Smooth muscle cell (in vitro differentiated cells): ENCODE results near the gene ZFYVE1. TPM values are rescaled to one million over a fixed set of nuclear protein-coding genes. Genes with fewer than 3 reads are reported as not detected.

Experiments used
- DNase-seq: peaks from one replicate; lab custom pipeline; 2025; ENCODE audit not compliant: unreplicated experiment; lab: John Stamatoyannopoulos, UW
- H2AFZ ChIP-seq: fragments of 200-600 bp; sonication (generic); 2 replicates; pipeline ENCODE4 v1.6.0; 2016; ENCODE audit warnings: antibody characterized with exemption, low read depth, mild to moderate bottlenecking
- H3F3A ChIP-seq: fragments of 200-600 bp; sonication (generic); 2 replicates; pipeline ENCODE4 v1.6.0; 2017; ENCODE audit warnings: antibody characterized with exemption, low read depth
- H3K27ac ChIP-seq: fragments of 200-600 bp; sonication (generic); 2 replicates; pipeline ENCODE4 v1.5.1; 2016; ENCODE audit warnings: low read depth, mild to moderate bottlenecking
- H3K27me3 ChIP-seq: fragments of 200-600 bp; sonication (generic); 2 replicates; pipeline ENCODE4 v1.6.1; 2016; ENCODE audit warnings: low read depth, mild to moderate bottlenecking
- H3K36me3 ChIP-seq: fragments of 200-600 bp; sonication (generic); 2 replicates; pipeline ENCODE4 v1.5.1; 2016; ENCODE audit warnings: low read depth
- H3K4me1 ChIP-seq: fragments of 200-600 bp; sonication (generic); 2 replicates; pipeline ENCODE4 v1.5.1; 2016; ENCODE audit warnings: low read depth
- H3K4me2 ChIP-seq: fragments of 200-600 bp; sonication (generic); 2 replicates; pipeline ENCODE4 v1.6.0; 2016; ENCODE audit warnings: mild to moderate bottlenecking
- H3K4me3 ChIP-seq: fragments of 200-600 bp; sonication (generic); 2 replicates; pipeline ENCODE4 v1.5.1; 2016; ENCODE audit warnings: mild to moderate bottlenecking
- H3K79me2 ChIP-seq: fragments of 200-600 bp; sonication (generic); 2 replicates; pipeline ENCODE4 v1.6.0; 2016; ENCODE audit warnings: low read depth, mild to moderate bottlenecking
- H3K9ac ChIP-seq: fragments of 200-600 bp; sonication (generic); 2 replicates; pipeline ENCODE4 v1.6.0; 2016; ENCODE audit warnings: low read depth
- H3K9me3 ChIP-seq: fragments of 200-600 bp; sonication (generic); replicated peaks from 2 replicates; pipeline ENCODE4 v1.5.1; 2016; ENCODE audit warnings: low read depth
- H4K20me1 ChIP-seq: fragments of 200-600 bp; sonication (generic); 2 replicates; pipeline ENCODE4 v1.6.0; 2016; ENCODE audit warnings: low read depth
- WGBS: methylation state at CpG from one replicate; pipeline ENCODE4 v1.1.7; 2016; ENCODE audit warnings: low lambda C conversion rate; 5-methylcytosine and 5-hydroxymethylcytosine counted together
- polyA plus RNA-seq: library from polyadenylated mRNA; unstranded; fragments of >200 nt; fragmentation: Nextera tagmentation; extraction: Ambion mirVana; gene quantifications from 2 replicates; pipeline ENCODE4 v1.2.1, GENCODE V29; 2016
- total RNA-seq: library from RNA; depleted of rRNA; stranded (reverse); fragments of >200 nt; gene quantifications from 2 replicates; pipeline ENCODE4 v1.2.3, GENCODE V29; 2014
- TF ChIP-seq, protein P1 (sequence below): fragments of 200-600 bp; sonication (generic); IDR thresholded peaks from 2 replicates; pipeline ENCODE4 v1.5.1; 2017; ENCODE audit warnings: borderline replicate concordance, mild to moderate bottlenecking, antibody characterized with exemption; ENCODE audit not compliant: insufficient read depth, poor library complexity, severe bottlenecking

The ZFYVE1 gene
- total and polyA plus RNA-seq, 2 experiments from 2014 or later: 19.0 to 20.1 TPM

DNA sequence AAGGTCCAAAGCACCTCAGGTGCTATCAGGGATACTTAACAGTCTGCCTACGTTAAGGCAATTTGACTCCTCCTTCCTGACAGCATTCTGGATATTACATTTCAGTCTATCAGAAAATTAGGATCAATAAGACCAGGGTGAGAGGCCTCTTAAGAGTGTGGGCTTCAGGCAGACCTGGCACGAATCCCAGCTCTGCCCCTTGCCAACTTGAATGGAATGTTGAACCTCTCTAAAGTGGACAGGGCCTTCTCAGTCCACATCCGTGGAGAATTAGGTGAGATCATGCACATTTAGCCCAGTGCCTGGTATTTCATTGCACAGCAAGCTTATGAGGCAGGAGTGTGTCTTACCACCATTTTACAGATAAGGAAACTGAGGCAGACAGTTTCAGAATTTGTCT, 74.7 kb downstream of the ZFYVE1 start:
- Histone ChIP-seq H3K27me3 (no peaks in the 10 kb centered on the region), H3K9ac (no peak overlapping the region), H3K79me2 (no peaks in the 10 kb centered on the region), H3K4me1 (no peaks in the 10 kb centered on the region), H3K36me3 (no peaks in the 10 kb centered on the region), H4K20me1 (no peaks in the 10 kb centered on the region), H3K4me3 (no peak overlapping the region), H3K27ac (no peak overlapping the region), H2AFZ (no peak overlapping the region), H3F3A (no peaks in the 10 kb centered on the region), H3K4me2 (no peak overlapping the region), H3K9me3 (no peaks in the 10 kb centered on the region)
- 96% methylated on average over 3 of the region's 3 CpGs for WGBS
- DNase-seq: no peak
- TF ChIP-seq, protein P1, sequence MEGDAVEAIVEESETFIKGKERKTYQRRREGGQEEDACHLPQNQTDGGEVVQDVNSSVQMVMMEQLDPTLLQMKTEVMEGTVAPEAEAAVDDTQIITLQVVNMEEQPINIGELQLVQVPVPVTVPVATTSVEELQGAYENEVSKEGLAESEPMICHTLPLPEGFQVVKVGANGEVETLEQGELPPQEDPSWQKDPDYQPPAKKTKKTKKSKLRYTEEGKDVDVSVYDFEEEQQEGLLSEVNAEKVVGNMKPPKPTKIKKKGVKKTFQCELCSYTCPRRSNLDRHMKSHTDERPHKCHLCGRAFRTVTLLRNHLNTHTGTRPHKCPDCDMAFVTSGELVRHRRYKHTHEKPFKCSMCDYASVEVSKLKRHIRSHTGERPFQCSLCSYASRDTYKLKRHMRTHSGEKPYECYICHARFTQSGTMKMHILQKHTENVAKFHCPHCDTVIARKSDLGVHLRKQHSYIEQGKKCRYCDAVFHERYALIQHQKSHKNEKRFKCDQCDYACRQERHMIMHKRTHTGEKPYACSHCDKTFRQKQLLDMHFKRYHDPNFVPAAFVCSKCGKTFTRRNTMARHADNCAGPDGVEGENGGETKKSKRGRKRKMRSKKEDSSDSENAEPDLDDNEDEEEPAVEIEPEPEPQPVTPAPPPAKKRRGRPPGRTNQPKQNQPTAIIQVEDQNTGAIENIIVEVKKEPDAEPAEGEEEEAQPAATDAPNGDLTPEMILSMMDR: no peak

DNA sequence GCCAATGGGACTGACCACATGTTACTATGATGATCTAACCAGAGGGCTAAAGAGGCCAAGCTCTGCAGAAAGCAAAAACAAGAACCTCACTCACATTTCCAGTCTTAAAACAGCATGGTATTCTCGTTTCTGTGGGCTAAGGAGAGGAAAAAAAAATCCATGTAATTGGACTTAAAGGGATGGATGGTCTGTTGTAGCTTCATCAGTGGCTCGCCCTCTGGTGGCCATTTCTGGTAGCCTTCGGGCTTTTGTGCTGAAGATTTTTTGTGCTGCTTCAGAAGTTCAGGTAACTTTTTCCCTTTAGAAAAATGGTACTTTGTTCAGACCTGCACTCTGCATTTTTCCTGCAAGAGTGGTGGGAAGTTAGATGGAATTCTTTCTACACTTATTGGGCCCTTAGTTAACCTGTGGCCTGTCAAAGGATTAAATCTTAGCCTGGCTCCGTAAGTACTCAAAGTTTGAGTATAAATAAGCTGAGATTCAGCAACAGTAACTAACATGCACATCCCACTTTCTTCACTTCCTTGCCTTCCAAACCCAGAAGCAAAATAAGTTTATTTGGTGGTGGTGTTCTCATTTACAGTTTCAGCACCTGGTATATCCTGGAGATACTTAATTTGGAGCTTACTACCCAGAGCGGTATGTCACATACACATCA, 78.3 kb downstream of the ZFYVE1 start:
- Histone ChIP-seq H3F3A (no peaks in the 10 kb centered on the region), H3K4me1 (no peaks in the 10 kb centered on the region), H3K9me3 (no peaks in the 10 kb centered on the region), H4K20me1 (no peaks in the 10 kb centered on the region), H3K4me3 (no peak overlapping the region), H2AFZ (no peak overlapping the region), H3K79me2 (no peaks in the 10 kb centered on the region), H3K27ac (no peak overlapping the region), H3K4me2 (no peak overlapping the region), H3K9ac (no peak overlapping the region), H3K27me3 (no peaks in the 10 kb centered on the region), H3K36me3 (no peaks in the 10 kb centered on the region)
- peak; percentile 7 for DNase-seq
- 44% methylated on average over 5 of the region's 5 CpGs for WGBS
- TF ChIP-seq, protein P1: peak; percentile 90

DNA sequence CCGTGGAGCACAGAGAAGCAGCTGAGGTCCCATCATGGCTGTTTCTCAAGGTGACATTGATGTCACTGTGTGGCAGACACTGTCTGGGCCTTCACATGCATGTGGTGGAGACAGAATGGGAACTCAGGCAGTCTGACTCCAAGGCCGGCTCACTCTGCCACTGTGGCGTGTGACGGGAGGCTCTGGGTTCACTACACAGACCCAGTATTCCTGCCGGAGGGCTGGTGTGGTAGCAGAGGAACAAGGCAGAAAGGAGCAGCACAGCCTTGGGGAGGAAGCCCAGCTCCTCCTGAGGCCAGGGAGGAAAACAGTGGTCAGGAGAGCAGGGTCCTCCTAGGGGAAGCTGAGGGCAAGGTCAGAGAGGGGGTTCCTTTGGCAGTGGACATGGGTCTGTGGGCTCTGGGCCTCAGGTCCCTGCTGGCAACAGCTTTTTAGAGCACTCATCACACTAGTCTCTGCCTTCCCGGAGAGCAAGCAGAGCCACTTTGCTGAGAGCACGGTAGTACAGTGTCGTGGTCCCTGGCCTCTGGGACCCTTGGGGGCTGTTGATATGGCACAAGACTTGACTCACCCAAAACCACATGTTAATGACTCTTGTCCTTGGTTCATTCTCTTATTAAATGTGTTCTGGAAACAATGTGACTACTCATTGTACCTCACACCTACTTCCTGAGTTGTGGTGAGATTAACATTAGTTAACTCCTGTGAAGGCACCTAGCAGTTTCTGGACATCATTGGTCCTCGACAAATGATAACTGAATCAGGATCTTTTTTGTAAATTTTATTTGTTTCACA, 79.3 kb downstream of the ZFYVE1 start:
- no peak overlapping the region for H2AFZ ChIP-seq
- H3K27me3 ChIP-seq: no peaks in the 10 kb centered on the region
- no peak overlapping the region for H3K4me2 ChIP-seq
- H3K4me1 ChIP-seq: no peaks in the 10 kb centered on the region
- 96% methylated on average over 9 of the region's 9 CpGs for WGBS
- H3K27ac ChIP-seq: no peak overlapping the region
- no peaks in the 10 kb centered on the region for H3K79me2 ChIP-seq
- no peak for DNase-seq
- H3K9me3 ChIP-seq: no peaks in the 10 kb centered on the region
- H3K4me3 ChIP-seq: no peak overlapping the region
- H4K20me1 ChIP-seq: no peaks in the 10 kb centered on the region
- no peaks in the 10 kb centered on the region for H3F3A ChIP-seq
- H3K36me3 ChIP-seq: no peaks in the 10 kb centered on the region
- no peak overlapping the region for H3K9ac ChIP-seq
- TF ChIP-seq, protein P1: no peak
